GM10248 (cell line): Measurements from ENCODE around the gene TMEM156.

Experiments
- CTCF ChIA-PET: fragments of 300-600 bp; sonication (Branson Sonifier 250); formaldehyde crosslinking; extraction: SDS; loops from one replicate; lab custom pipeline; 2021; ENCODE audit warnings: antibody characterized with exemption; lab: Yijun Ruan, JAX
- POLR2A ChIA-PET: fragments of 350-650 bp; sonication (Branson Sonifier 250); formaldehyde crosslinking; extraction: SDS; loops from one replicate; lab custom pipeline; 2020; ENCODE audit warnings: antibody characterized with exemption; lab: Yijun Ruan, JAX
- DNase-seq: peaks from one replicate; pipeline ENCODE4 v3.0.0; 2012; ENCODE audit errors: extremely low spot score
- CTCF ChIP-seq: IDR thresholded peaks from 2 replicates; pipeline ENCODE4 v1.5.1; 2012; ENCODE audit warnings: mild to moderate bottlenecking, low read depth; ENCODE audit errors: extremely low read depth, missing control alignments, control extremely low read depth

TMEM156 gene

DNA sequence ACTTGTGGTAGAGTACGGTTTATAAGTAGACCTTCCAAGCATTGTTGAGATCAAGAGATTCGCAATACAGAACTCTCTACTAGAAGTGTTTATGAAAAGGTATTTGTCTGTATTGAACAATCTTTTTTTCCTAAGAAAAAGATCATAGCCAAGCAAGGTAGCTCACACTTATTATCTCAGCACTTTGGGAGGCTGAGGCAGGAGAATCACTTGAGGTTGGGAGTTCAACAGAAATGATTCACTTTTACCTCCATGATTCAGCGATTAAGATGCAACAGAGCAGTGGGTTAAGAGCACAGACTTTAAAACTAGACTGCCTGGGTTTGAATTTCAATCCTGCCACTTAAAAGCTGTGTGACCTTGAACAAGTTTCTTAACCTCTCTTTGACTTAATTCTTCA, 74.3 kb downstream of the TMEM156 start:
- CTCF ChIA-PET, result interaction anchor here (1.1 to 1.3 kb wide), 2 partner anchors 9 to 39 kb away, joined by 3 to 6 read pairs; no protein-coding TSS in a partner anchor
- no peak for DNase-seq
- POLR2A ChIA-PET, result no interaction called here
- no peak for TF ChIP-seq CTCF

DNA sequence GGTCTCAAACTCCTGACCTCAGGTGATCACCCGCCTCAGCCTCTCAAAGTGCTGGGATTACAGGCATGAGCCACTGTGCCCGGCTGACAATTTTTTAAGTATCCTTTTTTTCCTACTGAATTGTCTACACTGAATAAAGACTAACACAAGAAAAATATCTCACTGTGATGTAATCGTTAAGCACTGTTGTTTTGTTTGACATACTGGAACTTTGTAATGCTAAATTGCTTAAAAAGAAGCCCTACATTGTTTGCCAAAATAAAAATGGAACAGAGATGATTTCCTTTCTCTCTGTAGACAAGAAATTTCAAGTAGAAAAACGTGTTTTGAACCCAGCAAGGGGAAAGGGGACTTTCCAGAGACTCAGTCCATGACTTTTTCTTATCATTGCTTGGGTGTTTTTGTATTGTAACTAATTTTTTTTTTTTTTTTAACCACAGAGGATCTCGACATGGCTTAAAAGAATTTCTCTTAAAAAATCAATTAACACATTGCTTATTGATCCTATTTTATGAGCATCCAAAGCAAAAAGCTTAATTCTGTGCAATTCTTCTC, 74.9 kb downstream of the TMEM156 start:
- POLR2A ChIA-PET, result no interaction called here
- no peak for TF ChIP-seq CTCF
- CTCF ChIA-PET, result interaction anchor here (1.1 kb wide), 1 partner anchor 38 kb away, joined by 3 read pairs; no protein-coding TSS in a partner anchor
- no peak for DNase-seq

- TF ChIP-seq CTCF, result no peak
- CTCF ChIA-PET, result no interaction called here
- DNase-seq, result no peak
- POLR2A ChIA-PET, result no interaction called here
Measured at GRCh38 chr4:38955957-38956356, 76.3 kb downstream of the TMEM156 start.

DNA sequence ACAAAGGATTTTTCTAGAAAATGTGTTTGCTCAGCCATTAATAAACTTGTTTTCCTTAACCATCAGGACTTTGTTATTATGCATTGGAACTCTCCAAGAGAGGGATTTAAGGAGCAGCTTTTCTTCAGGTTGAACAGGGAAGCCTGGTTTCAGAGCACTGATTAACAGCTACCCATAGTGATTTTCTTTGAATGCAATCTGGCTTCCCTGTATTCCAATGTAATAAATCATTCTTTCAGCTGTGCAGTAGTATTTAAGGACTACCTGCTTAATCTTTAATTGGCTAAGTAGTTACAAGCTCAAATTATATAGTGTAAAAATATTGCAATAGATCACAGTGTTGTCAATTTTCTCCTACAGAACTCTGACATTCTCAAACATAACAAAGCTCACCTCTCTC, 77.5 kb downstream of the TMEM156 start:
- POLR2A ChIA-PET, result interaction anchor here (0.6 kb wide), 1 partner anchor 1372 kb away, joined by 4 read pairs; no protein-coding TSS in a partner anchor

GRCh38 chr4:38952017-38952416, 80.2 kb downstream of the TMEM156 start:
- POLR2A ChIA-PET, result no interaction called here
- TF ChIP-seq CTCF, result no peak
- CTCF ChIA-PET, result no interaction called here

More for the DNA sequence above, 77.5 kb downstream of the TMEM156 start:
- CTCF ChIA-PET, result interaction anchor here (0.9 to 1.5 kb wide), 3 partner anchors 10 to 118 kb away, joined by 3 to 4 read pairs (median 4); no protein-coding TSS in a partner anchor
- TF ChIP-seq CTCF, result no peak
- DNase-seq, result no peak

DNA sequence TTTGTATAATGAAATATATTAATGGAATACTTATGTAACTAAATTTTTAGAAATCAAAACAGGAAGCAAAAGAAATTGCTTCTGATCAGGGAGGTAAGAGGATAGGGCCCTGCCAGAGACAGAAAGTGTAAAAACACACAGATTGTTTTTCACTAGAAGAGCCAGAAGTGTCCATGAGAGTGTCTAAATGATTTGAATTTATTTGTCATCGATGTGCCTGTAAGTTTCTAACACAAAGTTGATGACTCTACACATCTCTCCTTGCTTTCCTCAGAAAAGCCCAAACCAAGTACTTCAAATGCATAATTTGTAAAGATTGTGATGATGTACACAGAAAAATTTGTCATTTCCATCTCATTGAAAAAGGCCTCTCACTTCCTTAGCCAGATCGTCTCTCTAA, 80.6 kb downstream of the TMEM156 start:
- no peak for TF ChIP-seq CTCF
- DNase-seq, result no peak
- POLR2A ChIA-PET, result no interaction called here
- CTCF ChIA-PET, result no interaction called here

More at GRCh38 chr4:38952017-38952416, 80.2 kb downstream of the TMEM156 start:
- DNase-seq, result no peak
